OCI-LY1 (cell line): ENCODE data around the gene RCAN2.

Source experiments
- H2AFZ ChIP-seq: fragments of 200-600 bp; sonication (generic), shearing (Covaris generic); 2 replicates; pipeline ENCODE4 v1.6.0; 2014; ENCODE audit warnings: antibody characterized with exemption, mild to moderate bottlenecking, low read length
- H3F3A ChIP-seq: fragments of 200-600 bp; sonication (generic), shearing (Covaris generic); 2 replicates; pipeline ENCODE4 v1.6.0; 2014; ENCODE audit warnings: mild to moderate bottlenecking, antibody characterized with exemption, low read length, moderate library complexity; ENCODE audit not compliant: insufficient read depth
- H3K27ac ChIP-seq: fragments of 200-600 bp; sonication (generic); 2 replicates; pipeline ENCODE4 v1.5.1; 2014; ENCODE audit warnings: low read length, mixed run types, mild to moderate bottlenecking, low read depth; ENCODE audit not compliant: poor library complexity, severe bottlenecking
- H3K27me3 ChIP-seq: fragments of 200-600 bp; sonication (generic); 2 replicates; pipeline ENCODE4 v1.6.0; 2014; ENCODE audit warnings: antibody characterized with exemption, mild to moderate bottlenecking, low read length, moderate library complexity; ENCODE audit not compliant: insufficient read depth
- H3K36me3 ChIP-seq: fragments of 200-600 bp; sonication (generic); 2 replicates; pipeline ENCODE4 v1.6.1; 2014; ENCODE audit warnings: mild to moderate bottlenecking, antibody characterized with exemption, low read length, moderate library complexity, mixed read lengths; ENCODE audit not compliant: insufficient read depth
- H3K4me1 ChIP-seq: fragments of 200-600 bp; sonication (generic); 2 replicates; pipeline ENCODE4 v1.5.1; 2014; ENCODE audit warnings: mild to moderate bottlenecking, low read length, moderate library complexity; ENCODE audit not compliant: insufficient read depth, severe bottlenecking
- H3K4me2 ChIP-seq: fragments of 200-600 bp; sonication (generic), shearing (Covaris generic); 2 replicates; pipeline ENCODE4 v1.6.1; 2014; ENCODE audit warnings: low read length
- H3K4me3 ChIP-seq: fragments of 200-600 bp; sonication (generic); 2 replicates; pipeline ENCODE4 v1.5.1; 2014; ENCODE audit warnings: low read length, low read depth, mild to moderate bottlenecking, mixed read lengths; ENCODE audit not compliant: poor library complexity, severe bottlenecking
- H3K79me2 ChIP-seq: fragments of 200-600 bp; shearing (Covaris generic); 2 replicates; pipeline ENCODE4 v1.6.1; 2016; ENCODE audit warnings: mixed run types, low read length, mixed read lengths; ENCODE audit not compliant: insufficient read depth
- H3K9ac ChIP-seq: fragments of 200-600 bp; sonication (generic), shearing (Covaris generic); 2 replicates; pipeline ENCODE4 v1.6.1; 2014; ENCODE audit warnings: mild to moderate bottlenecking, low read length, mixed read lengths
- H3K9me2 ChIP-seq: fragments of 200-600 bp; sonication (generic), shearing (Covaris generic); 2 replicates; pipeline ENCODE4 v1.6.1; 2014; ENCODE audit warnings: low read depth, mild to moderate bottlenecking, low read length, mixed read lengths
- H3K9me3 ChIP-seq: fragments of 200-600 bp; shearing (Covaris generic); 2 replicates; pipeline ENCODE4 v1.6.1; 2014; ENCODE audit warnings: low read length, mixed read lengths
- H4K20me1 ChIP-seq: fragments of 200-600 bp; sonication (generic), shearing (Covaris generic); 2 replicates; pipeline ENCODE4 v1.6.0; 2016; ENCODE audit warnings: mild to moderate bottlenecking, low read length; ENCODE audit not compliant: insufficient read depth
- CTCF ChIP-seq: fragments of 200-600 bp; sonication (generic), shearing (Covaris generic); IDR thresholded peaks from 2 replicates; pipeline ENCODE4 v1.5.1; 2017; ENCODE audit warnings: mild to moderate bottlenecking, antibody characterized with exemption, low read length, moderate library complexity, mixed read lengths
- EZH2 ChIP-seq: fragments of 200-600 bp; sonication (generic), shearing (Covaris generic); IDR thresholded peaks from 2 replicates; pipeline ENCODE4 v1.8.0; 2017; ENCODE audit warnings: borderline replicate concordance, mixed run types, mild to moderate bottlenecking, antibody characterized with exemption, low read length, moderate library complexity, mixed read lengths

The RCAN2 gene

GRCh38 chr6:46451343-46451742 is 39.9 kb downstream of the RCAN2 start:
- TF ChIP-seq CTCF (no peak), EZH2 (no peak)
- Histone ChIP-seq H3K27ac (no peak overlapping the region), H3K4me2 (no peak overlapping the region), H3K79me2 (no peaks in the 10 kb centered on the region), H3K27me3 (no peaks in the 10 kb centered on the region), H3K9ac (no peak overlapping the region), H2AFZ (no peak overlapping the region), H3K4me1 (no peaks in the 10 kb centered on the region), H3K9me2 (no peaks in the 10 kb centered on the region; the same call in 1 of the 2 replicates), H3K36me3 (no peaks in the 10 kb centered on the region), H4K20me1 (no peaks in the 10 kb centered on the region), H3K4me3 (no peak overlapping the region), H3F3A (no peaks in the 10 kb centered on the region), H3K9me3 (peaks cover 2% of the 10 kb centered on the region; the same call in 1 of the 2 replicates)

GRCh38 chr6:46444772-46445454 is 46.3 kb downstream of the RCAN2 start:
- H3F3A ChIP-seq, result no peaks in the 10 kb centered on the region
- no peak overlapping the region for H3K4me2 ChIP-seq
- no peaks in the 10 kb centered on the region; the same call in 1 of the 2 replicates for H3K9me2 ChIP-seq
- H3K4me1 ChIP-seq, result no peaks in the 10 kb centered on the region
- peaks cover 5% of the 10 kb centered on the region; the same call in 1 of the 2 replicates for H3K9me3 ChIP-seq
- H4K20me1 ChIP-seq, result no peaks in the 10 kb centered on the region
- no peaks in the 10 kb centered on the region for H3K36me3 ChIP-seq
- no peak overlapping the region for H3K4me3 ChIP-seq
- no peak overlapping the region for H2AFZ ChIP-seq
- no peaks in the 10 kb centered on the region for H3K27me3 ChIP-seq
- TF ChIP-seq EZH2, result no peak
- no peak for TF ChIP-seq CTCF
- no peak overlapping the region for H3K27ac ChIP-seq
- H3K9ac ChIP-seq, result no peak overlapping the region
- H3K79me2 ChIP-seq, result no peaks in the 10 kb centered on the region

- Histone ChIP-seq H3K27ac (no peak overlapping the region), H3K4me3 (no peak overlapping the region), H3K9me2 (no peaks in the 10 kb centered on the region; the same call in 1 of the 2 replicates), H3K27me3 (no peaks in the 10 kb centered on the region), H3F3A (no peaks in the 10 kb centered on the region), H3K9me3 (peaks cover 3% of the 10 kb centered on the region; the same call in 1 of the 2 replicates), H3K4me1 (no peaks in the 10 kb centered on the region), H4K20me1 (no peaks in the 10 kb centered on the region), H3K79me2 (no peaks in the 10 kb centered on the region), H3K36me3 (no peaks in the 10 kb centered on the region), H3K9ac (no peak overlapping the region), H3K4me2 (no peak overlapping the region), H2AFZ (no peak overlapping the region)
- TF ChIP-seq EZH2, result no peak
- TF ChIP-seq CTCF, result no peak
Measured at GRCh38 chr6:46443623-46444022, 47.6 kb downstream of the RCAN2 start.
